Measurements from ENCODE around the gene FOXP1.

The FOXP1 gene

DNA sequence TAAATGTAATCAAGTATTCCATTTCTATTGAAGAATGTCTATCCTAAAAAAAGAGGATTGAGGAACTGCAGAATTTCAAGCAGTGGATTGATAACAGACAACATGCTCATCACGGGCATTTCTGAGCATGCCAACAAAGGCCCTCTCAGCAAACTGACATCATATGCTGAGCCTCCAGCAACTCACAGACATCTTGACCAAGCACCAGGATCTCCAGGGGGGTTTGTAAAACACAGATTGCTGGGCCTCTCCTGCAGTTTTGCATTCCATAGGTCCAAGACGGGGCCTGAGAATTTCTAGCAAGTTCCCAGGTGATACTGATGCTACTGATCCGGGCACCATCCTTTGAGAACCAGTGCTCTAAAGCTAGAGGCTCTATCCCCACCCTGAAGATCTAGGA is 85.0 kb downstream of the FOXP1 start:
- DNase-seq (ENCODE audit: insufficient read length) (no peak), FAIRE-seq (no peak)
- no peak for TF ChIP-seq POLR2AphosphoS5 (IDR thresholded peaks at IDR 0.05; ENCODE audit: low read depth, low read length)
- TF ChIP-seq TAF1 (IDR thresholded peaks at IDR 0.05; ENCODE audit: borderline replicate concordance, low read depth, low read length): no peak
- TF ChIP-seq POLR2A (IDR thresholded peaks at IDR 0.05; ENCODE audit: low read depth, low read length): no peak

DNA sequence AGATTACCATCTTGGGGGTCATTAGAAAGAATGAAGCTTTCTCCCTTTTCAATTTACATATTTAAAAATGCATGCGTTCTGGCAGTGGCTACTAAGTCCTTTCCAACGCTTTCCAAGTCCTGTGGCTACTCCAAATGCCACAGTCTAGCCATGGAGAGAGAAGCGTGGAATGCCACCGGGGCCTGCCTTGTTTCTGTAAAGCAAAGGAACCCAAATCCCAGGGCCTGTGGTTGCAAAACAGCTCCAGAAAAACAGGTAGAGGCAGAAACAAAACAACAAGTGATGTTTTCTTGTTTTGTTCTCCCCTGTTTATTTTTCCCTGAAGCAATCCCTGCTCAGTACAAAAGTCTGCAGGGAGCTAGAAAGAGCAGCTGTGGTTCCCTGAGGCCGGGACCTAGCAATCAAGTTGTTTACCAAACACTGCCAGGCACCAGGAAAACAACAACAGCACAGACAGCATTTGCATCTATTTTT is 85.5 kb downstream of the FOXP1 start:
- no peak for FAIRE-seq
- TF ChIP-seq TAF1 (IDR thresholded peaks at IDR 0.05; ENCODE audit: borderline replicate concordance, low read depth, low read length) (no peak), POLR2A (IDR thresholded peaks at IDR 0.05; ENCODE audit: low read depth, low read length) (no peak), POLR2AphosphoS5 (IDR thresholded peaks at IDR 0.05; ENCODE audit: low read depth, low read length) (no peak)
- DNase-seq (ENCODE audit: insufficient read length): no peak

DNA sequence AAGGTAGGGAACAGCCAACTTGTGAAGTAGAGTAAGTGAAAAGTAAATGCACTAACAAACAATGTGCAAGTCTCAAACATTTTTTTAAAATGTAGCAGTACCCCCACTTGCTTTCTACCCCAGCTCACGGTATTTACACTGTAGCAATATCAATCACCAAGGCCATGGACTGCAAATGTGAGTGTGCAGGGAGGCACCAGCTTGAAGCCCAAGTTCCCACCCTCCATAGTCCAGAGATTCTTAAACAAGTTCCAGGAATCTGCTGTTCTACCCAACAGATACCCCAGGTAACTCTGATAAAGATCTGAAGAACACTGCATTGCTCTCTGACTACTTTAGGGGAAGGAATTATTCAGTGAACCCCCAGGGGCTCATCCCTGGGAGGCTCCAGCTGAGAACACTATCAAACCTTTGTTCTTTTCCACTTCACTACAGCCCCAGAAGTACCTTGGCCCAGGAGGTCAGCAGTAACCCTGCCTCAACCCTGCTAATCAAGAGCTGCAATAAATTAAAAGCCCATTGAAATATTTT is 86.1 kb downstream of the FOXP1 start:
- no peak for DNase-seq (ENCODE audit: insufficient read length)
- FAIRE-seq: no peak
- no peak for TF ChIP-seq POLR2A (IDR thresholded peaks at IDR 0.05; ENCODE audit: low read depth, low read length)
- no peak for TF ChIP-seq TAF1 (IDR thresholded peaks at IDR 0.05; ENCODE audit: borderline replicate concordance, low read depth, low read length)
- no peak for TF ChIP-seq POLR2AphosphoS5 (IDR thresholded peaks at IDR 0.05; ENCODE audit: low read depth, low read length)

DNA sequence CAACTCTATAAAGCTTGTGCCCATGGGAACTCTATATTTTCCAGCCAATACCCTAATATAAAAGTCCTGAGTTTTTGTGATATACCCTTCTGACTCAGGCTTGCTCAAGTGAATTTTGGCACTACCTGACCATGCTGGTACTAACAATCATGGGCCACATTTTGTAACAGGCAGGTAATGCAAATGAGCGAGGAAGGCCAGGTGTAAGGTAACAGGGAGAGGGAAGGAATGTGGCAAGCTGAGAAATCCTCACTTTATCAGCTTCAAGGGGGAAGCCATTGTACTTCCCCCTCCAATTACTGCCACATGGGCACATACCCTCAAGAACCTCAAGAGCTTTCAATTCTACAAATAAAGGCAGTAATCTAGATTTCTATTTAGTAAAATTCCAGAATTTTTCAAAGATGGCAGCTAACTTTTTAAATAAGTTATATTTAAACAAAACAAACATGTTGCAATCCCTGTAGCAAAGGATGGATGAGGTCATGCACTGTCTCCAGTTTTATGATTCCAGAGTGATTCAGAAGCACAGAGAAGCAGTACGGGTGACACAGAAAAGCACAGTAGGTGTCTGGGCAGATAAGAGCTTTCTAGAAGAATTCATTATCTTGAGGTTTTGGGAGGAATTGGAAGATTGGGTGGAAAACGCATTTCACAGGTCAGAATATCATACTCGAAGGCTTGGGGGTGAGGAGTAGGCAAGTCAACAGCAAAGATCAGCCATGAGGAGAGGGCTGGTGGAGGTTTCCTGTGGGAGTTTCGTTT is 87.6 kb downstream of the FOXP1 start:
- FAIRE-seq: no peak
- no peak for TF ChIP-seq TAF1 (IDR thresholded peaks at IDR 0.05; ENCODE audit: borderline replicate concordance, low read depth, low read length)
- TF ChIP-seq POLR2AphosphoS5 (IDR thresholded peaks at IDR 0.05; ENCODE audit: low read depth, low read length): no peak
- TF ChIP-seq POLR2A (IDR thresholded peaks at IDR 0.05; ENCODE audit: low read depth, low read length): no peak
- no peak for DNase-seq (ENCODE audit: insufficient read length)

DNA sequence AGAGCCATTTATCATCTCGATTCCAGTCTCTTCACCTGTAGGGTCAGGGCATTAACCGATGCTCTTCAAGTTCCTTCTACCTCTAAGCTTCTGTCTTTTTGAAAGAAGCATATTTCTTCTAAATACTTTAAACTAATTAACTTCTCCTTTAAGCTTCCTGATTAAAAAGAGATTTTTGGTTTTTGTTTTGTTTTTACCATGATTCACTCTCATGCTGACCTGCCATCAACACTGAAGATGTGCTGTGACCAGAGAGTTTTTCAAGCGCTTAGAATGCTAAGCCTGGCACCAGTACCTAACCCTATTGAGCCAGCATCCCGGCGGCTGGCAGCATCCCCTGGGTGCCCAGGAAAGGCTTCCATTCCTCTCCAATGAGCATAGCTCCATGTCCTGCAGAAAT is 89.3 kb downstream of the FOXP1 start:
- DNase-seq (ENCODE audit: insufficient read length) (no peak), FAIRE-seq (no peak)
- no peak for TF ChIP-seq POLR2A (IDR thresholded peaks at IDR 0.05; ENCODE audit: low read depth, low read length)
- TF ChIP-seq TAF1 (IDR thresholded peaks at IDR 0.05; ENCODE audit: borderline replicate concordance, low read depth, low read length): no peak
- TF ChIP-seq POLR2AphosphoS5 (IDR thresholded peaks at IDR 0.05; ENCODE audit: low read depth, low read length): no peak

DNA sequence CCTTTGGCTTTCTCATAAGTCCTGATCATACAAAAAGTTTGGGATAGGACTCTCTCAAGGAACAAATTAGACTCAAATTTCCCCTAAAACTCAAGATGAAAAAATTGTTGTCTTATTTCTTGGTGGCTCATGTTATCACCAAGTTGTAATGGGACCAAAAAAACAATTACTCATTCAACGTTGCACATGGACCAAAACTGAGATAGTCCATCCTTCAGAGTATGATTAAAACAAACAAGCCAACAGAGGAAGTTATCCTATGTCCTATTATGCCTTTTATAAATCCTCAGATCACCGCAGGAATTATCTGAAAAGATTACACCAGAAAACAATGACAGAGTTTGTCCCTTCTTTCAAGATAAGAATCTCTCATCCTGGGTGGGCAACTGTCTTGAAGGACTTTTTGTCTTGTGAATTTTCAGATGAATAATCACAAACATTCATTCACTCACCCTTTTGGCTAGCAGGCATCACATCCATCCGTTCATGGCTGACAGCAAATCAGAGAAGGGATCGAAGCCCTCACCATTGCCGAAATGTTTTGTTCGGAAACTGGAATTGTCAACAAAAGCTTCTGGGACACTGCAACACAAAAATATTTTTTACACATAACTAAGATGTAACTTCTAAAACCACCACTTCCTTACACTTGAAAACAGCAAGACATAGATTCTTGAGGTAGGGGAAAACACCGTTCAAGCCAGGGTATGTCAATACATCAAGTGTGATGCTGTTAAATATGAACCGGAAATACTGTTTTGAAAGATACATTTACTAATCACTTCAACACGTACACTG is 90.4 kb downstream of the FOXP1 start:
- DNase-seq (ENCODE audit: insufficient read length) (no peak), FAIRE-seq (no peak)
- TF ChIP-seq TAF1 (IDR thresholded peaks at IDR 0.05; ENCODE audit: borderline replicate concordance, low read depth, low read length) (no peak), POLR2A (IDR thresholded peaks at IDR 0.05; ENCODE audit: low read depth, low read length) (no peak), POLR2AphosphoS5 (IDR thresholded peaks at IDR 0.05; ENCODE audit: low read depth, low read length) (no peak)

DNA sequence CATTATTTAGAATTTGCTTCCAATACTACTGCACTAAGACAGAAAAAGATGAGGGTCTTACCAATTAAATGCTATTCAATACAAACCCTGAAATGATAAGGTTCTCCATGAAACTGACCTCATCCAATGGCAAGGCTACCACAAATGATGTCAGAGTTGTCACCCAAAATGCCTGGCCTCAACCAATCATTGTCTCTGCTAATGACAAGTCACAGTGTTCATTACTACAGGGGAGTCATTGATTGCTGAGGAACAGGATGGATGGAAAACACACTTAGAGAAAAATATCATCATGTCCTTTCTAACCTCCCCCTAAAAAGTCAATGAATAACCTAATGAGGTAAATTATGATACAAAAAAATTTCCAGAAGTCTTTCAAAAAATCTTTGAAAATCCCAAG is 91.0 kb downstream of the FOXP1 start:
- no peak for FAIRE-seq
- TF ChIP-seq TAF1 (IDR thresholded peaks at IDR 0.05; ENCODE audit: borderline replicate concordance, low read depth, low read length) (no peak), POLR2A (IDR thresholded peaks at IDR 0.05; ENCODE audit: low read depth, low read length) (no peak), POLR2AphosphoS5 (IDR thresholded peaks at IDR 0.05; ENCODE audit: low read depth, low read length) (no peak)

DNA sequence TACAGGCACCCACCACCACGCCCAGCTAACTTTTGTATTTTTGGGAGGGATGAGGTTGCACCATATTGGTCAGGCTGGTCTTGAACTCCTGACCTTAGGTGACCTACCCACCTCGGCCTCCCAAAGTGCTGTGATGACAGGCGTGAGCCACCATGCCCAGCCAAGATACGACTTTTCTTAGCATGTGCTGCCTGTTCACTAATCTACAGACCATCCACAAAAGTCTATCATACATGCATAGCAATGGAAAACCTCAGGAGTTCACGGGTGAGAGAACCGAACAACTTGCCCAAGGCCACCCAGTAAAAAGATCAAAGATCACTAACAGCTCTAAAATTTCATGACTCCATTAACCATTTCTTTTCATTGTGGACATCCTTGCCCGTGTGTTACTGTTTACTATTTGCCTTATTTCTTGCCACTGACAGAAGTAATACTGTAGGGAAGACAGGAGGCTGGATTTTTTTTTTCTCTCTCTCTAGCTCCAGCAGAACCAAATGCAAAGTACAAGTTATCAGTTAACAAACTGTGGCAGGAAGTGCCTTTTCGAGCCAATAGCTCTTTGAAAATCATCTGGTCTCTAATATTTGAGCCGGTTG is 92.3 kb downstream of the FOXP1 start:
- no peak for TF ChIP-seq POLR2A (IDR thresholded peaks at IDR 0.05; ENCODE audit: low read depth, low read length)
- TF ChIP-seq POLR2AphosphoS5 (IDR thresholded peaks at IDR 0.05; ENCODE audit: low read depth, low read length): no peak
- no peak for TF ChIP-seq TAF1 (IDR thresholded peaks at IDR 0.05; ENCODE audit: borderline replicate concordance, low read depth, low read length)
- FAIRE-seq (no peak), DNase-seq (ENCODE audit: insufficient read length) (no peak)

More for the DNA sequence above, 91.0 kb downstream of the FOXP1 start:
- no peak for DNase-seq (ENCODE audit: insufficient read length)

DNA sequence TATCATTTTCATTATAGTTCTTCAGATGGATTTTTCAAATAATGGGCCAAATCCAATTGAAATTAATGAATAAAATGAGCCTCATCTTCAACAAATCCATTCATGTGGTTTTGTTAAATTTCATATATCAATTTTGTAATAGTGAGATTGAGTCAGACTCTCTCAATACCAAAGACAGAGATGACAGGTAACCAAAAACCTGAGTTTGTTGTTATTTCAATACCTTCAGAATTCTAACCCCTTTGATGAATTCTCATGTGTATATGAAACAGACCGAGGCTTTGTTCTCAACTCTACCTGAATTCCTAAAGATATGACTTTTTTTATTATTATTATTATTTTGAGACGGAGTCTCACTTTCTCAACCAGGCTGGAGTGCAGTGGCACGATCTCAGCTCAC is 92.8 kb downstream of the FOXP1 start:
- FAIRE-seq: no peak
- no peak for TF ChIP-seq POLR2AphosphoS5 (IDR thresholded peaks at IDR 0.05; ENCODE audit: low read depth, low read length)
- TF ChIP-seq POLR2A (IDR thresholded peaks at IDR 0.05; ENCODE audit: low read depth, low read length): no peak
- no peak for TF ChIP-seq TAF1 (IDR thresholded peaks at IDR 0.05; ENCODE audit: borderline replicate concordance, low read depth, low read length)
- DNase-seq (ENCODE audit: insufficient read length): no peak

DNA sequence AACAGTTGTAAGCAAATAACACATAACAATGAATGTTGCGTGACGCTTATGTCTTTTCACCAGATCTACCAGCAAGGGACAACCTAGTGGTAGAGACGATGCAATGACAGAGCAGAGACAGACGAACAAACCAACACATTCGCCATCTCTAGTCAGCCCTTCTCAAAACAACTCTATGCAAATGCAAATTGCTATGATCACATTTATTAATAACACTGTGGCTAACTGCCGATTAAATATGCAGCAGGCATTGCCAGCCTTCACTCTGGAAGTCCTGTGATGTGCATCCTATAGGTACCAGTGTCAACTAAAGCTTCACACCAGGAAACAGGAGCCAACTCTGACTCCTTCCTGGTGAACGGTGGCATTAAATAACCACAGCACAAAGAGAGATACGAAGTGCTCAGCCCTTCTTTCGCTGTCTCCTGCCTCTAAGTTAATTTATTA is 94.2 kb downstream of the FOXP1 start:
- FAIRE-seq: no peak
- no peak for DNase-seq (ENCODE audit: insufficient read length)
- TF ChIP-seq POLR2AphosphoS5 (IDR thresholded peaks at IDR 0.05; ENCODE audit: low read depth, low read length): no peak
- TF ChIP-seq POLR2A (IDR thresholded peaks at IDR 0.05; ENCODE audit: low read depth, low read length): no peak
- no peak for TF ChIP-seq TAF1 (IDR thresholded peaks at IDR 0.05; ENCODE audit: borderline replicate concordance, low read depth, low read length)

DNA sequence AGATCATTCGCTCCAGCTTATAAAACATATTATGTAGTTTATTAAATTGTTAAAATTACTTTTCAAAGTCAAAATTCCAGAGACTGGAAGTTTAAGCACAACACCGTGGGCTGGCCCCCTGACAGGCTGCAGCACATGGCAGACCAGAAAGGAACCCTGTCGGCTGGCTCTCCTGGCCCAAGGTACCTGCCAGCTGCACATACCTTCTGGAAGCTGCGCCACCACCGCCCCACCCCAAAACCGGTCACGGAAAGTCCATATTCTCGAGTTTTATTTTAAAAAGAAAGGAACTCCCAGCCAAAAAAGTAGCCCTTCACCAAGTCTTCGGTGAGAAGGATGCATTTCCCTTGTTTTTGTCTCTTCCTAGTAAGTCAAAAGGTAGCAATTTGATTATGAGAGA is 94.6 kb downstream of the FOXP1 start:
- FAIRE-seq (no peak), DNase-seq (ENCODE audit: insufficient read length) (no peak)
- TF ChIP-seq POLR2A (IDR thresholded peaks at IDR 0.05; ENCODE audit: low read depth, low read length): no peak
- no peak for TF ChIP-seq TAF1 (IDR thresholded peaks at IDR 0.05; ENCODE audit: borderline replicate concordance, low read depth, low read length)
- TF ChIP-seq POLR2AphosphoS5 (IDR thresholded peaks at IDR 0.05; ENCODE audit: low read depth, low read length): no peak

Measured in GM12892 (cell line).